DOHH2 (cell line): ENCODE measurements around the gene SLC25A25.
A peak's percentile ranks its signal among the peaks of the same experiment; 100 is the strongest.

ENCODE experiments used
- CTCF ChIP-seq: fragments of 200-600 bp; sonication (generic); IDR thresholded peaks from one replicate; pipeline ENCODE4 v1.5.1; 2014; ENCODE audit warnings: antibody characterized with exemption, mild to moderate bottlenecking, low read depth, low read length; ENCODE audit not compliant: poor library complexity, severe bottlenecking
- EZH2phosphoT487 ChIP-seq: fragments of 200-600 bp; sonication (generic); IDR thresholded peaks from 2 replicates; pipeline ENCODE4 v1.6.1; 2017; ENCODE audit warnings: borderline replicate concordance, mild to moderate bottlenecking, antibody characterized with exemption, low read length, moderate library complexity, mixed read lengths

GRCh38 chr9:128124873-128125579, 57.0 kb downstream of the SLC25A25 start:
- TF ChIP-seq CTCF, result peak; percentile 93
- no peak for TF ChIP-seq EZH2phosphoT487
